Left hindlimb (tissue), 1 donor: ENCODE data around the gene ARHGEF11.
A peak's percentile ranks its signal among the peaks of the same experiment; 100 is the strongest.

Source experiments
- DNase-seq: peaks from one replicate; pipeline ENCODE4 v3.0.0-alpha.2; 2018

ARHGEF11 gene

GRCh38 chr1:156906206-156906906 lies 139.2 kb downstream of the ARHGEF11 start:
- DNase-seq = peak; percentile 18

GRCh38 chr1:156905651-156906050 lies 139.9 kb downstream of the ARHGEF11 start:
- DNase-seq = no peak

- DNase-seq = peak; percentile 16
Observed at GRCh38 chr1:156905176-156905575, 140.4 kb downstream of the ARHGEF11 start.

- peak; percentile 23 for DNase-seq
Observed at GRCh38 chr1:156904187-156904959, 141.2 kb downstream of the ARHGEF11 start.

- no peak for DNase-seq
Observed at GRCh38 chr1:156903328-156904091, 142.0 kb downstream of the ARHGEF11 start.

- DNase-seq = no peak
Observed at GRCh38 chr1:156901966-156902915, 143.3 kb downstream of the ARHGEF11 start.

GRCh38 chr1:156901590-156901900 lies 144.0 kb downstream of the ARHGEF11 start:
- no peak for DNase-seq

GRCh38 chr1:156900896-156901589 lies 144.5 kb downstream of the ARHGEF11 start:
- no peak for DNase-seq

GRCh38 chr1:156899956-156900718 lies 145.4 kb downstream of the ARHGEF11 start:
- DNase-seq = no peak

- no peak for DNase-seq
Observed at GRCh38 chr1:156898971-156899664, 146.4 kb downstream of the ARHGEF11 start.

- peak; percentile 83 for DNase-seq
Observed at GRCh38 chr1:156898161-156898566, 147.4 kb downstream of the ARHGEF11 start.

GRCh38 chr1:156897078-156897825 lies 148.3 kb downstream of the ARHGEF11 start:
- peak; percentile 18 for DNase-seq

GRCh38 chr1:156896490-156897033 lies 149.0 kb downstream of the ARHGEF11 start:
- DNase-seq = peak; percentile 13

GRCh38 chr1:156895927-156896326 lies 149.6 kb downstream of the ARHGEF11 start:
- DNase-seq = peak; percentile 25

GRCh38 chr1:156895455-156895812 lies 150.1 kb downstream of the ARHGEF11 start:
- DNase-seq = no peak

- DNase-seq = peak; percentile 46
Observed at GRCh38 chr1:156894711-156895454, 150.7 kb downstream of the ARHGEF11 start.

GRCh38 chr1:156894001-156894400 lies 151.5 kb downstream of the ARHGEF11 start:
- DNase-seq = no peak
